Measurements from ENCODE around the gene HOXD8.

Gene HOXD8

DNA sequence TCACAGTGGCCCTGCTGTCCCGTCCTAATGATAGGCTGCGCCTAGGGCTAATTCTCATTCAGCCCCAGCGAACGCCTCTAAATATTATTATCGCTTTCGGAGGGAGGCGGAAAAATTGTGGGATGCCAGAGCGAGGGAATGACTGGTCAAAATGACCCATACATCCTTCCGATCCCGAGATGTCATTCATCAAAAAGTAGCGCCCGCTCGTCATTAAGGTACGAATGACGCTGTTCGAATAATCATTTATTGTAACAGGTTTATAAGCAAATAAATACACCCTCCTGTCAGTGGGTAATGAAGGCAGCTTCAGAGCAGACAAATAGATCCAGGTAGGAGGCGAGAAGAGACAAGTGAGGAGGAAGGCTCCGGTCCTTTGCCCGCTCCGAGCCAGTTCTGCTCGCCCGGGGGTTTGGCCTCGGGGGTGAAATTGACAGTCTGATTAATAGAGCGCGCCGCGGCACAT, 45.7 kb upstream of the HOXD8 start, which contains the start of gene EVX2:
EVX2 (minus strand) TSS at position 167 of the 466 bp plus-strand sequence. CDS start 186 bp downstream, outside the sequence.
- no CpG with 5 or more reads among the region's 27 CpGs for WGBS, 2 donors (ENCODE audit: extremely low coverage in 2 of 2, insufficient read length in 2 of 2, insufficient replicate concordance in 1 of 2)
- H3K4ac ChIP-seq (ENCODE audit: low read length): no peak within 1 kb of the TSS
- H3K27ac ChIP-seq (replicated peaks; ENCODE audit: low read length): no peak within 1 kb of the TSS
- no peak within 1 kb of the TSS for H4K8ac ChIP-seq (ENCODE audit: low read depth, low read length)
- no peaks in the 10 kb centered on the region for H3K36me3 ChIP-seq (replicated peaks in 1 of 2; ENCODE audit: control insufficient read depth in 2 of 2, insufficient read depth in 2 of 2, low read length in 2 of 2)
- peaks cover 0 to 4% of the 10 kb centered on the region in 2 donors for H3K4me1 ChIP-seq (ENCODE audit: control insufficient read depth in 2 of 2, insufficient read depth in 1 of 2, low read depth in 1 of 2, low read length in 2 of 2)
- no peak within 1 kb of the TSS for H2BK15ac ChIP-seq (ENCODE audit: low read length)
- no peak within 1 kb of the TSS for H3K14ac ChIP-seq (ENCODE audit: low read length)
- H3K9me3 ChIP-seq (replicated peaks in 1 of 2; ENCODE audit: control insufficient read depth in 2 of 2, insufficient read depth in 1 of 2, low read depth in 1 of 2, low read length in 2 of 2): peaks cover 0 to 4% of the 10 kb centered on the region in 2 donors
- H3K9ac ChIP-seq (ENCODE audit: low read depth, low read length, poor library complexity): no peak within 1 kb of the TSS
- no peak within 1 kb of the TSS for H3K18ac ChIP-seq (ENCODE audit: low read length)
- H2BK5ac ChIP-seq (ENCODE audit: low read length): no peak within 1 kb of the TSS
- no peak within 1 kb of the TSS for H3K4me3 ChIP-seq (ENCODE audit: low read length in 2 of 2)
- no peaks in the 10 kb centered on the region for H3K79me1 ChIP-seq (ENCODE audit: low read depth, low read length)
- DNase-seq (ENCODE audit: low spot score): no peak
- no peak within 1 kb of the TSS for H2BK12ac ChIP-seq (ENCODE audit: low read length)
- H2BK120ac ChIP-seq (ENCODE audit: low read depth, low read length): no peak within 1 kb of the TSS
- peaks cover 62 to 100% (median 98%) of the 10 kb centered on the region in 3 experiments for H3K27me3 ChIP-seq (ENCODE audit: control insufficient read depth in 3 of 3, insufficient read depth in 3 of 3, low read depth in 1 of 3, low read length in 3 of 3)
- H2AFZ ChIP-seq (ENCODE audit: low read length): peak within 1 kb of the TSS; percentile 79
- no peak within 1 kb of the TSS for H3K4me2 ChIP-seq (ENCODE audit: insufficient read depth, low read length, poor library complexity, severe bottlenecking)
- H2AK5ac ChIP-seq (ENCODE audit: low read depth, low read length): no peak within 1 kb of the TSS
- no peak within 1 kb of the TSS for H3K23ac ChIP-seq (ENCODE audit: low read depth, low read length, poor library complexity)
- H4K91ac ChIP-seq (ENCODE audit: low read depth, low read length, poor library complexity): no peak within 1 kb of the TSS

DNA sequence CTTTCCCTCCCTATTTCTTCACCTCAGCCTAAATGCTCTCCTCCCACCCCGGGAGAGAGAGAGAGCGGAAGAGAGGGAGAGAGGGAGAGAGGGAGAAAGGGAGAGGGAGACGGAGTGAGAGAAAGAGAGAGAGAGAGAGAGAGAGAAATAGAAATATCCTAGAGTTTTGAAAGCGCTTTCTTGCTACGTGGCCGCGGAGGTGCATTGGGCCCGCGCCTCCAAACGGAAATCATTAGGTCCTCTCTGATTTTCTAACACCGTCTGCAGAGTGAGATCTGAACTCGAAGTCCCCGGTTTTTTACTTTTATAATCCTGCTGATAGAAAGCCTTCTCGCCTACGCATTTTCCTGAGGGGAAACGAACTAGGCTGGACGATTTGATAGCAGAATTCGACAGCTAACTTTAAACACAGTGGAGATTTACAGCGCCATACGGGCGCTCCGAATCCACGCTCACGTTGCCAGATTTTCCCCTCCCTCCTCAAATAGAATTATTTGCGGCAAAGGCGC, 44.8 kb upstream of the HOXD8 start:
- H3K79me1 ChIP-seq (ENCODE audit: low read depth, low read length): no peaks in the 10 kb centered on the region
- H3K4me3 ChIP-seq (ENCODE audit: low read length in 2 of 2): no peak overlapping the region
- H2BK15ac ChIP-seq (ENCODE audit: low read length): no peak overlapping the region
- no peak overlapping the region for H2AK5ac ChIP-seq (ENCODE audit: low read depth, low read length)
- H2BK5ac ChIP-seq (ENCODE audit: low read length): no peak overlapping the region
- H3K27me3 ChIP-seq (ENCODE audit: control insufficient read depth in 3 of 3, insufficient read depth in 3 of 3, low read depth in 1 of 3, low read length in 3 of 3): peaks cover 58 to 100% (median 98%) of the 10 kb centered on the region in 3 experiments
- no peak overlapping the region for H2BK120ac ChIP-seq (ENCODE audit: low read depth, low read length)
- no peak overlapping the region for H3K4me2 ChIP-seq (ENCODE audit: insufficient read depth, low read length, poor library complexity, severe bottlenecking)
- H3K9ac ChIP-seq (ENCODE audit: low read depth, low read length, poor library complexity): no peak overlapping the region
- peaks cover 0 to 3% of the 10 kb centered on the region in 2 donors for H3K4me1 ChIP-seq (ENCODE audit: control insufficient read depth in 2 of 2, insufficient read depth in 1 of 2, low read depth in 1 of 2, low read length in 2 of 2)
- peak overlapping the region; percentile 48 for H2AFZ ChIP-seq (ENCODE audit: low read length)
- no peak overlapping the region for H4K8ac ChIP-seq (ENCODE audit: low read depth, low read length)
- H4K91ac ChIP-seq (ENCODE audit: low read depth, low read length, poor library complexity): no peak overlapping the region
- peaks cover 0 to 3% of the 10 kb centered on the region in 2 donors for H3K9me3 ChIP-seq (replicated peaks in 1 of 2; ENCODE audit: control insufficient read depth in 2 of 2, insufficient read depth in 1 of 2, low read depth in 1 of 2, low read length in 2 of 2)
- H3K4ac ChIP-seq (ENCODE audit: low read length): no peak overlapping the region
- no peak overlapping the region for H3K14ac ChIP-seq (ENCODE audit: low read length)
- no peak overlapping the region for H3K27ac ChIP-seq (replicated peaks; ENCODE audit: low read length)
- DNase-seq (ENCODE audit: low spot score): no peak
- no CpG with 5 or more reads among the region's 26 CpGs for WGBS, 2 donors (ENCODE audit: extremely low coverage in 2 of 2, insufficient read length in 2 of 2, insufficient replicate concordance in 1 of 2)
- no peak overlapping the region for H3K23ac ChIP-seq (ENCODE audit: low read depth, low read length, poor library complexity)
- H3K36me3 ChIP-seq (replicated peaks in 1 of 2; ENCODE audit: control insufficient read depth in 2 of 2, insufficient read depth in 2 of 2, low read length in 2 of 2): no peaks in the 10 kb centered on the region
- H3K18ac ChIP-seq (ENCODE audit: low read length): no peak overlapping the region
- no peak overlapping the region for H2BK12ac ChIP-seq (ENCODE audit: low read length)

DNA sequence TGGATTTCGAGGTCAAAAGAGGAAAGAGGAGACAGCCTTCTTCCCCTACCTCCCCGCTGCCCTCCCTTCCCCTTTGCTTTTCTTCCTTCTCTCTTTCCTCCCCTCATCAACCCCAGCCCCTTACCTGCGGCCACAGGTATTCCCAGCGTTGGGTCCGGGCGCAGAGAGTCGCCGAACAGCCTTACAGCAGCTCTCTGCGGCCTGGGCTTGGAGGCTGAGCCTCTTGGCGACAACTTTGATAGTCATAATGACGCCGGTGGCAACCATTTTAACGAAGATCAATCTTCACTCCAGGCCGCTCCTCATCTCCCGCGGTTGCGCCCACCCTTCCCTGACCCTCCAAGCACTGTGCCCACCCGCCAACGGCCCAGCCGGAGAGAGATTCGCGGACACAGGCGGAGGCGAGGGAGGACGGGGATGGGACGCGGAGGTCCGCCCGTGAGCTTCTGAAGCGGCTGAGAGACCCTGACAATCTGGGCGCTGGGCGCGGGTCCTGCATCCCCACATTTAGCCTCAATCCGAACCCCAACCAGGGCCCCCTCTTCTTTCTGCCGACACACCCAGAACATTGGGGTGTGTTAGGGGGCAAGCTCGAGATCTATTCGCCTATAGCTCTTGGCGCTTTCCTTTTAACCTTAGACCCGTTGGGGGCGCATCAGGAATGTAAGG, 44.3 kb upstream of the HOXD8 start:
- Histone ChIP-seq H3K27me3 (ENCODE audit: control insufficient read depth in 3 of 3, insufficient read depth in 3 of 3, low read depth in 1 of 3, low read length in 3 of 3) (peaks cover 63 to 100% (median 100%) of the 10 kb centered on the region in 3 experiments), H2BK120ac (ENCODE audit: low read depth, low read length) (no peak overlapping the region), H3K4me2 (ENCODE audit: insufficient read depth, low read length, poor library complexity, severe bottlenecking) (no peak overlapping the region), H3K4me1 (ENCODE audit: control insufficient read depth in 2 of 2, insufficient read depth in 1 of 2, low read depth in 1 of 2, low read length in 2 of 2) (peaks cover 0 to 3% of the 10 kb centered on the region in 2 donors), H2BK5ac (ENCODE audit: low read length) (no peak overlapping the region), H3K4ac (ENCODE audit: low read length) (no peak overlapping the region), H3K79me1 (ENCODE audit: low read depth, low read length) (no peaks in the 10 kb centered on the region), H3K18ac (ENCODE audit: low read length) (peak overlapping the region; percentile 25), H3K27ac (replicated peaks; ENCODE audit: low read length) (no peak overlapping the region), H3K36me3 (replicated peaks in 1 of 2; ENCODE audit: control insufficient read depth in 2 of 2, insufficient read depth in 2 of 2, low read length in 2 of 2) (no peaks in the 10 kb centered on the region), H4K91ac (ENCODE audit: low read depth, low read length, poor library complexity) (no peak overlapping the region), H2AK5ac (ENCODE audit: low read depth, low read length) (no peak overlapping the region), H3K4me3 (ENCODE audit: low read length in 2 of 2) (no peak overlapping the region), H4K8ac (ENCODE audit: low read depth, low read length) (no peak overlapping the region), H3K9ac (ENCODE audit: low read depth, low read length, poor library complexity) (no peak overlapping the region), H2AFZ (ENCODE audit: low read length) (peak overlapping the region; percentile 48), H2BK12ac (ENCODE audit: low read length) (no peak overlapping the region), H2BK15ac (ENCODE audit: low read length) (no peak overlapping the region), H3K9me3 (replicated peaks in 1 of 2; ENCODE audit: control insufficient read depth in 2 of 2, insufficient read depth in 1 of 2, low read depth in 1 of 2, low read length in 2 of 2) (peaks cover 0 to 3% of the 10 kb centered on the region in 2 donors), H3K23ac (ENCODE audit: low read depth, low read length, poor library complexity) (no peak overlapping the region), H3K14ac (ENCODE audit: low read length) (no peak overlapping the region)
- DNase-seq (ENCODE audit: low spot score): no peak
- no CpG with 5 or more reads among the region's 40 CpGs for WGBS, 2 donors (ENCODE audit: extremely low coverage in 2 of 2, insufficient read length in 2 of 2, insufficient replicate concordance in 1 of 2)

Measured in neuronal stem cell (in vitro differentiated cells).